Pancreas (tissue), 10 donors: ENCODE data around the gene AUH. TPM values are rescaled to one million over a fixed set of nuclear protein-coding genes. Genes with fewer than 3 reads are reported as not detected.

Source experiments
- ATAC-seq, 4 donors: fragments of 200-7000 bp; cut with Tn5 transposase; one replicate each; pipeline versions ENCODE4 v1.8.0 to v1.9.1; 2020; ENCODE audit warnings: mild to moderate bottlenecking in 4 of 4, moderate library complexity in 4 of 4
- DNase-seq, 6 donors: peaks; one replicate each; pipeline ENCODE4 v3.0.0-alpha.2; 2020
- FAIRE-seq: peaks from 2 replicates; lab custom pipeline; 2012; peaks lifted over from hg19 to GRCh38; lab: Jason Lieb, UNC
- H3K27ac ChIP-seq, 4 donors: fragments of 200-600 bp; sonication (generic); 1 replicate in 3 of 4; 2 replicates in 1 of 4; pipeline versions ENCODE4 v1.5.0 to v1.8.0; 2020
- H3K27me3 ChIP-seq, 4 donors: fragments of 200-600 bp; one replicate each; pipeline ENCODE4 v1.8.0; 2021
- H3K36me3 ChIP-seq, 3 donors: fragments of 200-600 bp; sonication (generic) in 1 of 3; one replicate each; pipeline versions ENCODE4 v1.5.0 to v1.8.0; 2020 to 2021
- H3K4me1 ChIP-seq, 3 donors: fragments of 200-600 bp; one replicate each; pipeline ENCODE4 v1.8.0; 2021
- H3K4me3 ChIP-seq, 4 donors: fragments of 200-600 bp; sonication (generic) in 2 of 4; one replicate each; pipeline versions ENCODE4 v1.5.0 to v1.8.0; 2020 to 2021
- H3K9me3 ChIP-seq, 4 donors: fragments of 200-600 bp; one replicate each; pipeline ENCODE4 v1.8.0; 2021
- WGBS, 2 donors: extraction: QIAGEN DNeasy Blood & Tissue Kit; methylation state at CpG; one replicate each; pipeline ENCODE4 v1.1.7; 2013; 5-methylcytosine and 5-hydroxymethylcytosine counted together
- intact Hi-C, 3 donors: fragments of 100-400 bp; cut with DNase I; formaldehyde crosslinking; loops; one replicate each; pipeline versions ENCODE4 v1.11.1 to v1.14.2; 2022
- polyA plus RNA-seq, 2 donors: library from polyadenylated mRNA; stranded (reverse); fragments of 200-250 nt; gene quantifications; one replicate each; pipeline ENCODE4 v1.2.3, GENCODE V29; 2013
- total RNA-seq, 6 donors: library from RNA; stranded (reverse); fragmentation: NEBNext Ultra II Directional in 4 of 6; extraction: Animal tissue kit (Norgen Biotek cat#: 25700) in 4 of 6; gene quantifications; one replicate each; pipeline versions ENCODE4 v1.2.1 to v1.2.4, GENCODE V29; 2021 to 2023
- TF ChIP-seq, protein P1 (sequence below), 4 donors: fragments of 200-600 bp; sonication (generic) in 3 of 4; IDR thresholded peaks; one replicate each; pipeline versions ENCODE4 v1.5.0 to v1.8.0; 2021; ENCODE audit warnings: antibody characterized with exemption in 4 of 4
- donor health status: healthy with polysubstance abuse.
- donor health status: DM: no; HTN: no; CAD: no; lungs with moderate emphysema.
- donor health status: DM: no; HTN: no; CAD: no.
- donor health status: control.
- donor health status: control.
- donor health status: Bipolar disorder and iron deficiency.
- donor health status: DM: yes; HTN: yes; CAD: no.
- donor health status: DM: no; HTN: no; CAD: no.
- donor health status: DM: no; HTN: no; CAD: no.
- donor health status: DM: yes; HTN: yes; CAD: no.

AUH gene
- total and polyA plus RNA-seq, 8 donors: 11.2 to 19.5 (median 14.7) TPM

GRCh38 chr9:91407580-91408318 is 46.0 kb upstream of the AUH start:
- DNase-seq: no peak
- H3K4me3 ChIP-seq: no peak overlapping the region
- TF ChIP-seq, protein P1, sequence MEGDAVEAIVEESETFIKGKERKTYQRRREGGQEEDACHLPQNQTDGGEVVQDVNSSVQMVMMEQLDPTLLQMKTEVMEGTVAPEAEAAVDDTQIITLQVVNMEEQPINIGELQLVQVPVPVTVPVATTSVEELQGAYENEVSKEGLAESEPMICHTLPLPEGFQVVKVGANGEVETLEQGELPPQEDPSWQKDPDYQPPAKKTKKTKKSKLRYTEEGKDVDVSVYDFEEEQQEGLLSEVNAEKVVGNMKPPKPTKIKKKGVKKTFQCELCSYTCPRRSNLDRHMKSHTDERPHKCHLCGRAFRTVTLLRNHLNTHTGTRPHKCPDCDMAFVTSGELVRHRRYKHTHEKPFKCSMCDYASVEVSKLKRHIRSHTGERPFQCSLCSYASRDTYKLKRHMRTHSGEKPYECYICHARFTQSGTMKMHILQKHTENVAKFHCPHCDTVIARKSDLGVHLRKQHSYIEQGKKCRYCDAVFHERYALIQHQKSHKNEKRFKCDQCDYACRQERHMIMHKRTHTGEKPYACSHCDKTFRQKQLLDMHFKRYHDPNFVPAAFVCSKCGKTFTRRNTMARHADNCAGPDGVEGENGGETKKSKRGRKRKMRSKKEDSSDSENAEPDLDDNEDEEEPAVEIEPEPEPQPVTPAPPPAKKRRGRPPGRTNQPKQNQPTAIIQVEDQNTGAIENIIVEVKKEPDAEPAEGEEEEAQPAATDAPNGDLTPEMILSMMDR (IDR thresholded peaks at IDR 0.05): no peak
- H3K9me3 ChIP-seq: no peaks in the 10 kb centered on the region
- 90 to 93% methylated on average over 12 of the region's 12 CpGs for WGBS, 2 donors
- H3K36me3 ChIP-seq: peaks cover 0 to 19% (median 0%) of the 10 kb centered on the region in 3 donors
- H3K27me3 ChIP-seq: no peaks in the 10 kb centered on the region
- H3K4me1 ChIP-seq: peaks cover 0 to 4% (median 0%) of the 10 kb centered on the region in 3 donors
- no peak for FAIRE-seq
- intact Hi-C loops: no loop called here
- ATAC-seq: no peak
- no peak overlapping the region for H3K27ac ChIP-seq

GRCh38 chr9:91405343-91406077 is 43.8 kb upstream of the AUH start:
- TF ChIP-seq, protein P1 (IDR thresholded peaks at IDR 0.05): no peak
- intact Hi-C loops: no loop called here
- ATAC-seq (no peak), FAIRE-seq (no peak), DNase-seq (no peak)
- no peak overlapping the region for H3K27ac ChIP-seq
- H3K4me3 ChIP-seq: no peak overlapping the region
- H3K36me3 ChIP-seq: peaks cover 0 to 16% (median 0%) of the 10 kb centered on the region in 3 donors
- no peaks in the 10 kb centered on the region for H3K9me3 ChIP-seq
- H3K4me1 ChIP-seq: no peaks in the 10 kb centered on the region
- WGBS, 2 donors: 95 to 96% methylated on average over 25 of the region's 25 CpGs
- no peaks in the 10 kb centered on the region for H3K27me3 ChIP-seq

DNA sequence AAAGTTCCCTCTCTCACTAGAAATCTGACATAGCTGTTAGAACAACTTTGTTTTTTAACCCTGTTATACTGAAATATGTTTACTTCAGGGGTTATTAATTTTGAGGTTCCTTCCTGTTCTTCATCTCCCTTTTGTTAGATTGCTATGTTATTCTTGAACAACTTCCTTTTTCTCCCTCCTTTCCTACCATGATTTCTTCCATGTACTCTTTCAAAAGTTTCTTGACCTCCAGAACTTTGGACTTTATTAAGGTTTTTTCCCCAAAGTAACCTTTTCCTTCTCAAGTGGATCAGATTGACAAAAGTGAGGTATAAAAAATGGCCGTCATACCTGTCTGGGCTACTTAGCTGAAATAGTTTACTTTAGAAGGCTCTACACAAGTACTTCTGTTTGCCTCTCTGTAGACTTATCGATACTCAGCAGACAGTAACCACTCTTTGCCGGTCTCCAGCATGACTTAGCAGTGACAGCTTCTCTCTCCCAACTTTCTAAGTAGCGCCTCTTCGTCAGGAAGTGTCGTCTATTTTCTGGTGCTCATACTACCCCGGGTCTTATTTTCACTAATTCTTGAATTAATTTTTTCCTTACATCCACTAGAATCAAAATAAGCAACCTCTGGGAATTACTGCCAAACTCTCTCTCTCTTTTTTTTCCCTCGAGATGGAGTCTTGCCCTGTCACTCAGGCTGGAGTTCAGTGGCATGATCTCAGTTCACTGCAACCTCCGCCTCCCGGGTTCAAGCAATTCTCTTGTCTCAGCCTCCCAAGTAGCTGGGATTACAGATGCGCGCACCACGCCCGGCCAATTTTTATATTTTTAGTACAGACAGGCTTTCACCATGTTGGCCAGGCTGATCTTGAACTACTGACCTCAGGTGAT is 42.2 kb upstream of the AUH start:
- no peak overlapping the region for H3K27ac ChIP-seq
- no peaks in the 10 kb centered on the region for H3K9me3 ChIP-seq
- no peaks in the 10 kb centered on the region for H3K27me3 ChIP-seq
- no peak overlapping the region for H3K4me3 ChIP-seq
- no peaks in the 10 kb centered on the region for H3K4me1 ChIP-seq
- no peak for FAIRE-seq
- H3K36me3 ChIP-seq: peaks cover 0 to under 1% (median 0%) of the 10 kb centered on the region in 3 donors
- WGBS, 2 donors: 90% methylated on average over 14 of the region's 14 CpGs
- no peak for DNase-seq
- TF ChIP-seq, protein P1 (IDR thresholded peaks at IDR 0.05): no peak
- ATAC-seq: no peak
- intact Hi-C loops: no loop called here

DNA sequence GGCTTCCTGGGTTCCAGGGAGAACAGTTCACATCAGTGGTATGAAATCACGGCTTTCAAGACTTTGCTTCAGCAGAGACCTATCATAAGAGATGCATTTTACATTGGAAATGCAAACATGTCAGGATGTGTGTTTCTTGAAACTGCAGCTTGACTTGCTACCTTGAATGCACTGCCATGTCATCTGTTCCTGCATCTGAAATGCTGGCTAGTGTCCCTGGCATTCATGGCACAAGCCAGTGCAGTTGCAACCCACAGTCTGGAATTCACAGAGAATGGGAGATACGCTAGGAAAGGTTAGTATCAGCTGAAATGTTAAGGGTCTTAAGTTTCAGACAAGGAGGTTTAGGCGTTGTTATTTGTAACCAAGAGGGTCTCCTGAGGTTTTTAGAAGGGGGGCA is 37.2 kb upstream of the AUH start:
- intact Hi-C loops: no loop called here
- H3K27me3 ChIP-seq: no peaks in the 10 kb centered on the region
- no peak overlapping the region for H3K4me3 ChIP-seq
- H3K36me3 ChIP-seq: no peaks in the 10 kb centered on the region
- FAIRE-seq (no peak), DNase-seq (no peak), ATAC-seq (no peak)
- no peak overlapping the region for H3K27ac ChIP-seq
- H3K4me1 ChIP-seq: no peaks in the 10 kb centered on the region
- WGBS, 2 donors: 74 to 75% methylated on average over 3 of the region's 3 CpGs
- H3K9me3 ChIP-seq: no peaks in the 10 kb centered on the region
- TF ChIP-seq, protein P1 (IDR thresholded peaks at IDR 0.05): no peak
